Lung (tissue), 12 donors: Measurements from ENCODE around the gene SNHG17. TPM values are rescaled to one million over a fixed set of nuclear protein-coding genes. Genes with fewer than 3 reads are reported as not detected.
A peak's percentile ranks its signal among the peaks of the same experiment; 100 is the strongest.

Experiments used
- ATAC-seq: fragments of 200-7000 bp; cut with Tn5 transposase; one replicate; pipeline ENCODE4 v1.9.1; 2020; ENCODE audit warnings: moderate number of reproducible peaks; ENCODE audit not compliant: insufficient read depth, low FRiP score
- DNase-seq, 3 donors: peaks; one replicate each; pipeline ENCODE4 v3.0.0-alpha.2; 2013 to 2017
- H3K27ac ChIP-seq, 2 donors: one replicate each; pipeline ENCODE4 v1.5.1; 2013; ENCODE audit warnings: mild to moderate bottlenecking in 2 of 2, moderate library complexity in 2 of 2, control low read depth in 1 of 2, inconsistent platforms in 1 of 2, low read depth in 1 of 2, low read length in 1 of 2
- H3K27me3 ChIP-seq, 3 donors: one replicate each; pipeline ENCODE4 v1.5.1; 2013; ENCODE audit warnings: low read length in 2 of 3; ENCODE audit not compliant: control insufficient read depth in 3 of 3, insufficient read depth in 3 of 3
- H3K36me3 ChIP-seq, 4 donors: one replicate each; pipeline ENCODE4 v1.5.1; 2013; ENCODE audit warnings: low read length in 4 of 4, mild to moderate bottlenecking in 1 of 4, moderate library complexity in 1 of 4; ENCODE audit not compliant: control insufficient read depth in 4 of 4, insufficient read depth in 4 of 4
- H3K4me1 ChIP-seq, 5 donors: one replicate each; pipeline ENCODE4 v1.5.1; 2013; ENCODE audit warnings: low read length in 5 of 5, mild to moderate bottlenecking in 2 of 5, moderate library complexity in 1 of 5; ENCODE audit not compliant: control insufficient read depth in 5 of 5, insufficient read depth in 5 of 5
- H3K4me3 ChIP-seq: one replicate; pipeline ENCODE4 v1.5.1; 2013; ENCODE audit warnings: mild to moderate bottlenecking, control low read depth, moderate library complexity
- H3K9ac ChIP-seq, 2 donors: one replicate each; pipeline ENCODE4 v1.5.1; 2013; ENCODE audit warnings: low read length in 2 of 2, control low read depth in 1 of 2; ENCODE audit not compliant: insufficient read depth in 1 of 2
- H3K9me3 ChIP-seq, 4 donors: one replicate each; pipeline ENCODE4 v1.5.1; 2013; ENCODE audit warnings: low read length in 3 of 4, mild to moderate bottlenecking in 1 of 4, moderate library complexity in 1 of 4; ENCODE audit not compliant: control insufficient read depth in 4 of 4, insufficient read depth in 3 of 4
- WGBS, 2 donors: extraction: QIAGEN DNeasy Blood & Tissue Kit; methylation state at CpG; one replicate each; pipeline ENCODE4 v1.1.7; 2013; 5-methylcytosine and 5-hydroxymethylcytosine counted together
- polyA plus RNA-seq, 2 donors: library from polyadenylated mRNA; stranded (reverse); fragments of 200-250 nt; gene quantifications; one replicate each; pipeline ENCODE4 v1.2.1, GENCODE V29; 2013
- total RNA-seq, 2 donors: library from RNA; depleted of rRNA in 1 of 2; stranded (reverse); fragments of >200 nt in 1 of 2; gene quantifications; one replicate each; pipeline ENCODE4 v1.2.1, GENCODE V29; 2014 to 2021
- TF ChIP-seq, protein P1 (sequence below): IDR thresholded peaks from 2 replicates; pipeline ENCODE4 v1.5.1; 2012; ENCODE audit warnings: mild to moderate bottlenecking; ENCODE audit errors: control extremely low read depth, extremely low read depth
- donor health status: control.
- donor health status: control.
- donor health status: Bipolar disorder and iron deficiency.
- donor health status: healthy.
- donor health status: DM: yes; HTN: yes; CAD: no.

SNHG17 gene
- total and polyA plus RNA-seq, 4 donors: 11.9 to 52.4 (median 34.0) TPM

DNA sequence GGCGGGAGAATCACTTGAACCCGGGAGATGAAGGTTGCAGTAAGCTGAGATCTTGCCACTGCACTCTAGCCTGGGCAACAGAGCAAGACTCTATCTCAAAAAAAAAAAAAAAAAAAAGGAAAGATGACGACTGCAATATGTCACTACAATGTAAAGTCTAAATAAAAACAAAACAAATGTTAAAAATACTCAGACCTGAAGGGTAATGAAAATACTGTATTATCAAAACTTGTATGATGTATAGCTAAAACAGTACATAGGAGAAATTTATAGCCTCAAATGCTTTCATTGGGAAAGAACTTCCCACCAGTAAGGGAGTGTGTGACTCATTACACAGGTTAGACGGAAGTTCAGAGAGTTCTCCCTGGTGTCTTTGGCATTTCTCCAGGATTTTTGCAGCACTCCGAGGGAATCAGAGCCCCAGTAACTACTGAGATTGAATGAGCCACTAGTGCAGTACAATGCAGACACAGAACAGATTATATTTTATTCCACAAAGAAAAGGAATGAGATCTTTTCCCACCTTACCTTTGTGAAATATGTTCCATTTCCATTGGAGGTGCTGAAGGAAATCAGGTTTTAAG lies 25.0 kb upstream of the SNHG17 start:
- H3K9ac ChIP-seq: no peak overlapping the region
- no peak overlapping the region for H3K4me3 ChIP-seq
- peak; percentile 72 for ATAC-seq
- TF ChIP-seq, protein P1, sequence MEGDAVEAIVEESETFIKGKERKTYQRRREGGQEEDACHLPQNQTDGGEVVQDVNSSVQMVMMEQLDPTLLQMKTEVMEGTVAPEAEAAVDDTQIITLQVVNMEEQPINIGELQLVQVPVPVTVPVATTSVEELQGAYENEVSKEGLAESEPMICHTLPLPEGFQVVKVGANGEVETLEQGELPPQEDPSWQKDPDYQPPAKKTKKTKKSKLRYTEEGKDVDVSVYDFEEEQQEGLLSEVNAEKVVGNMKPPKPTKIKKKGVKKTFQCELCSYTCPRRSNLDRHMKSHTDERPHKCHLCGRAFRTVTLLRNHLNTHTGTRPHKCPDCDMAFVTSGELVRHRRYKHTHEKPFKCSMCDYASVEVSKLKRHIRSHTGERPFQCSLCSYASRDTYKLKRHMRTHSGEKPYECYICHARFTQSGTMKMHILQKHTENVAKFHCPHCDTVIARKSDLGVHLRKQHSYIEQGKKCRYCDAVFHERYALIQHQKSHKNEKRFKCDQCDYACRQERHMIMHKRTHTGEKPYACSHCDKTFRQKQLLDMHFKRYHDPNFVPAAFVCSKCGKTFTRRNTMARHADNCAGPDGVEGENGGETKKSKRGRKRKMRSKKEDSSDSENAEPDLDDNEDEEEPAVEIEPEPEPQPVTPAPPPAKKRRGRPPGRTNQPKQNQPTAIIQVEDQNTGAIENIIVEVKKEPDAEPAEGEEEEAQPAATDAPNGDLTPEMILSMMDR: no peak
- no peaks in the 10 kb centered on the region for H3K27me3 ChIP-seq
- peak; percentile 29 to 77 (median 64) for DNase-seq
- H3K27ac ChIP-seq: peak overlapping the region in 1 of 2 donors; percentile 22
- H3K4me1 ChIP-seq: no peaks in the 10 kb centered on the region
- H3K9me3 ChIP-seq: peaks cover 0 to 1% (median 0%) of the 10 kb centered on the region in 4 donors
- no peaks in the 10 kb centered on the region for H3K36me3 ChIP-seq
- 49 to 65% methylated on average over 5 of the region's 5 CpGs for WGBS, 2 donors

DNA sequence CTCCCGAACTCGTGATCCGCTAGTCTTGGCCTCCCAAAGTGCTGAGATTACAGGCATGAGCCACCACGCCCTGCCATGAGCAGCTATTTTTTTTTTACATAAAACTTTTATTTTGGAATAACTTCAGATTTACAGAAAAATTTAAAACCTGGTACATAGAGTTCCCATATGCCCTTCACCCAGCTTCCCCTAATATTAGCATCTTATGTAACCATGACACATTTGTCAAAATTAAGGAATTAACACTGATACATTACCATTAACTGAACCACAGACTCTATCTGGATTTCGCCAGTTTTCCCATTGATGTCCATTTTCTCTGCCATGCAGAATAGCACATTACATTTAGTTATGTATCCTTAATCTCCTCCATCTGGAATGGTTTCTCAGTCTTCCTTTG lies 23.2 kb upstream of the SNHG17 start:
- no peak for DNase-seq
- no peak for ATAC-seq
- Histone ChIP-seq H3K36me3 (no peaks in the 10 kb centered on the region), H3K27me3 (no peaks in the 10 kb centered on the region), H3K27ac (no peak overlapping the region), H3K9ac (no peak overlapping the region), H3K4me3 (no peak overlapping the region), H3K9me3 (peaks cover 0 to 1% (median 0%) of the 10 kb centered on the region in 4 donors), H3K4me1 (peaks cover 0 to 3% (median 0%) of the 10 kb centered on the region in 5 donors)
- TF ChIP-seq, protein P1: no peak
- WGBS, 2 donors: 95 to 97% methylated on average over 5 of the region's 5 CpGs

- no peak overlapping the region for H3K27ac ChIP-seq
- 94 to 96% methylated on average over 13 of the region's 13 CpGs for WGBS, 2 donors
These were observed 19.7 kb upstream of the SNHG17 start for GRCh38 chr20:38454556-38455473.

More at GRCh38 chr20:38454556-38455473, 19.7 kb upstream of the SNHG17 start:
- Histone ChIP-seq H3K9me3 (no peaks in the 10 kb centered on the region), H3K27me3 (no peaks in the 10 kb centered on the region), H3K4me3 (no peak overlapping the region), H3K36me3 (peaks cover 0 to 5% (median 5%) of the 10 kb centered on the region in 4 donors), H3K4me1 (peaks cover 0 to 4% (median 0%) of the 10 kb centered on the region in 5 donors), H3K9ac (no peak overlapping the region)
- DNase-seq: no peak
- TF ChIP-seq, protein P1: no peak
- ATAC-seq: no peak
